GM19238 (cell line): ENCODE data around the gene MTHFD1.

Experiments used
- DNase-seq: peaks from one replicate; pipeline ENCODE4 v3.0.0; 2011; ENCODE audit warnings: low spot score; ENCODE audit not compliant: insufficient read length

MTHFD1 gene

GRCh38 chr14:64488590-64489099 is 100.5 kb downstream of the MTHFD1 start:
- DNase-seq = no peak

GRCh38 chr14:64491637-64492036 is 103.5 kb downstream of the MTHFD1 start:
- no peak for DNase-seq

GRCh38 chr14:64493455-64493854 is 105.3 kb downstream of the MTHFD1 start:
- no peak for DNase-seq

GRCh38 chr14:64495252-64495651 is 107.1 kb downstream of the MTHFD1 start:
- DNase-seq = no peak

GRCh38 chr14:64496764-64497163 is 108.6 kb downstream of the MTHFD1 start:
- no peak for DNase-seq

- DNase-seq = no peak
Measured at GRCh38 chr14:64500088-64500487, 111.9 kb downstream of the MTHFD1 start.

GRCh38 chr14:64501411-64502171 is 113.4 kb downstream of the MTHFD1 start:
- no peak for DNase-seq

GRCh38 chr14:64502456-64502855 is 114.3 kb downstream of the MTHFD1 start:
- no peak for DNase-seq

GRCh38 chr14:64502887-64503433 is 114.8 kb downstream of the MTHFD1 start:
- DNase-seq = no peak

- DNase-seq = peak; percentile 58
Measured at GRCh38 chr14:64503434-64504309, 115.5 kb downstream of the MTHFD1 start, which contains the start of gene ZBTB25. Gene ZBTB25 (minus strand): TSS chr14:64503838. CDS start chr14:64490533, 13,305 bp downstream.

GRCh38 chr14:64504310-64504896 is 116.2 kb downstream of the MTHFD1 start, which contains the start of gene ZBTB1:
Gene ZBTB1 (plus strand): TSS chr14:64504770. CDS start chr14:64521505, 16,735 bp downstream.
- DNase-seq = peak; percentile 47

- DNase-seq = peak; percentile 52
Measured at GRCh38 chr14:64504897-64505794, 117.0 kb downstream of the MTHFD1 start.

- DNase-seq = no peak
Measured at GRCh38 chr14:64506721-64507120, 118.6 kb downstream of the MTHFD1 start.

- no peak for DNase-seq
Measured at GRCh38 chr14:64507376-64508156, 119.4 kb downstream of the MTHFD1 start.

- DNase-seq = no peak
Measured at GRCh38 chr14:64508215-64508776, 120.1 kb downstream of the MTHFD1 start.

GRCh38 chr14:64509036-64509435 is 120.9 kb downstream of the MTHFD1 start:
- DNase-seq = no peak
